HEK293 (cell line): Measurements from ENCODE around the gene MPG.

Experiments used
- CTCF ChIA-PET: fragments of 350-600 bp; formaldehyde crosslinking; extraction: SDS; loops from one replicate; lab custom pipeline; 2021; ENCODE audit warnings: antibody characterized with exemption; lab: Yijun Ruan, JAX
- POLR2A ChIA-PET: fragments of 300-600 bp; formaldehyde crosslinking; extraction: SDS; loops from one replicate; lab custom pipeline; 2020; ENCODE audit warnings: antibody characterized with exemption, inconsistent platforms; lab: Yijun Ruan, JAX
- H3K27ac ChIP-seq: fragments of 200-500 bp; sonication (Bioruptor generic); 2 replicates; pipeline ENCODE4 v1.5.1; 2014; ENCODE audit warnings: low read depth, low read length, control low read depth, inconsistent platforms; ENCODE audit errors: extremely low read depth
- H3K36me3 ChIP-seq, 2 experiments: fragments of 200-500 bp in 1 of 2; sonication (Bioruptor generic) in 1 of 2; 1 replicate in 1 of 2; 2 replicates in 1 of 2; pipeline ENCODE4 v1.5.1; 2014 to 2017; ENCODE audit warnings: inconsistent platforms in 2 of 2, low read length in 2 of 2; ENCODE audit not compliant: control insufficient read depth in 2 of 2, insufficient read depth in 1 of 2
- H3K4me1 ChIP-seq: fragments of 200-500 bp; sonication (Bioruptor generic); 2 replicates; pipeline ENCODE4 v1.5.1; 2014; ENCODE audit warnings: mild to moderate bottlenecking, low read length, inconsistent platforms; ENCODE audit not compliant: control insufficient read depth, insufficient read depth
- H3K4me3 ChIP-seq: 2 replicates; pipeline ENCODE4 v1.5.1; 2011; ENCODE audit warnings: low read depth, mild to moderate bottlenecking, control low read depth, low read length, moderate library complexity
- H3K9me3 ChIP-seq: fragments of 200-500 bp; sonication (Bioruptor generic); 2 replicates; pipeline ENCODE4 v1.5.1; 2014; ENCODE audit warnings: low read depth, low read length, inconsistent platforms; ENCODE audit not compliant: control insufficient read depth, insufficient read depth
- BCL6B ChIP-seq: fragments of 450-650 bp; formaldehyde crosslinking; IDR thresholded peaks from 2 replicates; pipeline ENCODE4 v1.5.1; 2017; ENCODE audit warnings: missing biosample characterization, missing genetic modification characterization
- GLIS1 ChIP-seq: fragments of 450-650 bp; formaldehyde crosslinking; IDR thresholded peaks from 2 replicates; pipeline ENCODE4 v1.5.1; 2016; ENCODE audit warnings: missing biosample characterization, missing genetic modification characterization
- HOXA7 ChIP-seq: sonication (generic); formaldehyde crosslinking; IDR thresholded peaks from 2 replicates; pipeline ENCODE4 v1.8.1; 2022; ENCODE audit warnings: missing genetic modification reagents, borderline replicate concordance
- MEIS1 ChIP-seq: sonication (generic); formaldehyde crosslinking; IDR thresholded peaks from 2 replicates; pipeline ENCODE4 v1.8.1; 2022; ENCODE audit warnings: missing genetic modification reagents, mild to moderate bottlenecking, borderline replicate concordance
- OSR2 ChIP-seq: fragments of 450-650 bp; formaldehyde crosslinking; IDR thresholded peaks from 2 replicates; pipeline ENCODE4 v1.5.1; 2016; ENCODE audit warnings: missing biosample characterization, missing genetic modification characterization
- REPIN1 ChIP-seq: fragments of 450-650 bp; formaldehyde crosslinking; IDR thresholded peaks from 2 replicates; pipeline ENCODE4 v1.5.1; 2017; ENCODE audit warnings: missing biosample characterization, missing genetic modification characterization, low read depth
- SCRT2 ChIP-seq: fragments of 450-650 bp; formaldehyde crosslinking; IDR thresholded peaks from 2 replicates; pipeline ENCODE4 v1.5.1; 2016; ENCODE audit warnings: missing biosample characterization, missing genetic modification characterization
- SP3 ChIP-seq: fragments of 450-650 bp; formaldehyde crosslinking; IDR thresholded peaks from 2 replicates; pipeline ENCODE4 v1.5.1; 2016; ENCODE audit warnings: missing biosample characterization, missing genetic modification characterization
- ZBTB17 ChIP-seq: fragments of 450-650 bp; formaldehyde crosslinking; IDR thresholded peaks from 2 replicates; pipeline ENCODE4 v1.5.1; 2016; ENCODE audit warnings: missing biosample characterization, missing genetic modification characterization
- ZBTB6 ChIP-seq: fragments of 450-650 bp; formaldehyde crosslinking; IDR thresholded peaks from 2 replicates; pipeline ENCODE4 v1.5.1; 2017; ENCODE audit warnings: missing biosample characterization, missing genetic modification characterization
- ZBTB8A ChIP-seq: fragments of 450-650 bp; formaldehyde crosslinking; IDR thresholded peaks from 2 replicates; pipeline ENCODE4 v1.5.1; 2016; ENCODE audit warnings: missing biosample characterization, missing genetic modification characterization
- ZFHX2 ChIP-seq: fragments of 450-650 bp; formaldehyde crosslinking; conservative IDR thresholded peaks from 2 replicates; pipeline ENCODE4 v1.5.1; 2016; ENCODE audit warnings: missing biosample characterization, missing genetic modification characterization
- ZFP69B ChIP-seq: fragments of 450-650 bp; formaldehyde crosslinking; IDR thresholded peaks from 2 replicates; pipeline ENCODE4 v1.5.1; 2016; ENCODE audit warnings: missing biosample characterization, missing genetic modification characterization
- ZNF10 ChIP-seq: fragments of 450-650 bp; formaldehyde crosslinking; IDR thresholded peaks from 2 replicates; pipeline ENCODE4 v1.5.1; 2017; ENCODE audit warnings: missing biosample characterization, missing genetic modification characterization
- ZNF121 ChIP-seq: fragments of 450-650 bp; formaldehyde crosslinking; IDR thresholded peaks from 2 replicates; pipeline ENCODE4 v1.5.1; 2016; ENCODE audit warnings: missing biosample characterization, missing genetic modification characterization
- ZNF174 ChIP-seq: fragments of 450-650 bp; formaldehyde crosslinking; IDR thresholded peaks from 2 replicates; pipeline ENCODE4 v1.5.0; 2017; ENCODE audit warnings: missing biosample characterization, mild to moderate bottlenecking, missing genetic modification characterization
- ZNF211 ChIP-seq: fragments of 450-650 bp; formaldehyde crosslinking; IDR thresholded peaks from 2 replicates; pipeline ENCODE4 v1.5.1; 2016; ENCODE audit warnings: low read depth, missing biosample characterization, missing genetic modification characterization
- ZNF24 ChIP-seq: fragments of 450-650 bp; formaldehyde crosslinking; IDR thresholded peaks from 2 replicates; pipeline ENCODE4 v1.5.1; 2016; ENCODE audit warnings: missing biosample characterization, missing genetic modification characterization
- ZNF292 ChIP-seq: fragments of 450-650 bp; formaldehyde crosslinking; IDR thresholded peaks from 2 replicates; pipeline ENCODE4 v1.5.1; 2016; ENCODE audit warnings: low read depth, missing biosample characterization, missing genetic modification characterization, borderline replicate concordance
- ZNF391 ChIP-seq: fragments of 450-650 bp; formaldehyde crosslinking; IDR thresholded peaks from 2 replicates; pipeline ENCODE4 v1.5.1; 2016; ENCODE audit warnings: low read depth, missing biosample characterization, missing genetic modification characterization, borderline replicate concordance
- ZNF548 ChIP-seq: fragments of 450-650 bp; formaldehyde crosslinking; IDR thresholded peaks from 2 replicates; pipeline ENCODE4 v1.5.1; 2016; ENCODE audit warnings: missing biosample characterization, missing genetic modification characterization
- ZNF629 ChIP-seq: fragments of 450-650 bp; formaldehyde crosslinking; IDR thresholded peaks from 2 replicates; pipeline ENCODE4 v1.5.1; 2017; ENCODE audit warnings: missing biosample characterization, missing genetic modification characterization
- ZNF658 ChIP-seq: fragments of 450-650 bp; formaldehyde crosslinking; IDR thresholded peaks from 2 replicates; pipeline ENCODE4; 2016; ENCODE audit warnings: missing biosample characterization, missing genetic modification characterization
- TF ChIP-seq, protein P1 (sequence below): fragments of 450-650 bp; formaldehyde crosslinking; IDR thresholded peaks from 2 replicates; pipeline ENCODE4 v1.5.0; 2017; ENCODE audit warnings: missing biosample characterization, missing genetic modification characterization, borderline replicate concordance
- TF ChIP-seq, protein P2 (sequence below): sonication (generic); formaldehyde crosslinking; IDR thresholded peaks from 2 replicates; pipeline ENCODE4 v1.8.1; 2022; ENCODE audit warnings: mild to moderate bottlenecking, moderate library complexity, missing genetic modification reagents
- TF ChIP-seq, protein P3 (sequence below): fragments of 450-650 bp; formaldehyde crosslinking; IDR thresholded peaks from 2 replicates; pipeline ENCODE4 v1.5.1; 2016; ENCODE audit warnings: missing biosample characterization, missing genetic modification characterization, low read depth

MPG gene

GRCh38 chr16:50769-51591, 27.0 kb upstream of the MPG start (continued):
- no peak for TF ChIP-seq MEIS1 (CRISPR knock-in tag)
- TF ChIP-seq OSR2 (tag by site-specific recombination) = 0 out of 2 replicates have a peak, but pooled peaks have one; percentile 15
- 0 out of 2 replicates have a peak, but pooled peaks have one; percentile 20 for TF ChIP-seq ZNF211 (tag by site-specific recombination)
- TF ChIP-seq HOXA7 (CRISPR knock-in tag) = no peak
- TF ChIP-seq ZNF658 (tag by site-specific recombination) = no peak
- TF ChIP-seq ZNF121 (tag by site-specific recombination) = no peak
- TF ChIP-seq ZNF174 (tag by site-specific recombination) = no peak
- no peak for TF ChIP-seq BCL6B (tag by site-specific recombination)
- peak; percentile 95 for TF ChIP-seq GLIS1
- TF ChIP-seq, all 188 proteins: peak for 22

DNA sequence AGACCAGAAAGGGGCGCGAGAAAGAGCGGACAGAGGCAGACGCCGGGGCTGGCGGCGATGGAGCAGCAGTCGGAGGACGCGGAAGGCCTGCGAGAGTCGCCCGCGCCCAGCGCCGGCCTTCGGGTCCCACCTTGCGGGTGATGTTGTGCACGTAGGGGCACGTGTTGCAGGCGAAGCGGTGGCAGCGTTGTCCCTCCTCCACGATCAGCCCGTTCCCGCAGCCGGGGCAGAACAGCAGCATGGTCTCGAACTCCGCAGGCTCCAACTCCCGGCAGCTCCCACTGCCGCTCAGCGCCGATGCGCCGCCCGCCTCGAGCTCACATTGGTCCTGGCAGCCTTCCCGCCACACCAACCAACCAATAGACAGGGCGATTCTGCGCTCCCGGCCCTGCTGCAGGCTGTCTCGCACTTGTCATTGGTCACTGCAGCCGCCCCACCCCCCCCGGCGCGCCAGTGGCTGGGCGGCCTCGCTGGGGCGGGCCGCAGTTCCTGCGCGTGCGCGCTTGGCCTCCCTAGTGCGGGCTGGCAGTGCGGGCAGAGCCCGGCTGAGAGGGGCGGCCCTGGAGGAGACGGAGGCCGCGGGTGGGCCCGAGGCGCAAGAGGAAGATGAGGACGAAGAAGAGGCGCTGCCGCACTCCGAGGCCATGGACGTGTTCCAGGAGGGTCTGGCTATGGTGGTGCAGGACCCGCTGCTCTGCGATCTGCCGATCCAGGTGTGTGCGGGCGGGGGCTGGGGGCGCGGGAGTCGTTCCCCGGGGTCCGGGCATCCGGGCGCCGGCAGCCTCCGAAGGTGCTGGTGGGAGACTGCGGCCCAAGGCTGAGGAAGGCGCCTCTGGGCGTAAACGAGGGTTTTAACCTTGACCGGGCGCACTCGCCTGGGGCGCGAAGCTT, 24.4 kb upstream of the MPG start, which contains the start of the genes POLR3K and SNRNP25:
Gene POLR3K, minus strand, starts transcription at position 263 of the 891 bp plus-strand sequence. Its CDS starts 22 bp downstream, at position 241.
Gene SNRNP25, plus strand, starts transcription at position 483 of the 891 bp plus-strand sequence. Its CDS starts 189 bp downstream, at position 672.
- POLR2A ChIA-PET = interaction anchor here (0.8 to 1.8 kb wide), 16 partner anchors 9 to 317 kb away, joined by 3 to 20 read pairs (median 4); partner anchors contain the start of gene MRPL28
- TF ChIP-seq, protein P1, sequence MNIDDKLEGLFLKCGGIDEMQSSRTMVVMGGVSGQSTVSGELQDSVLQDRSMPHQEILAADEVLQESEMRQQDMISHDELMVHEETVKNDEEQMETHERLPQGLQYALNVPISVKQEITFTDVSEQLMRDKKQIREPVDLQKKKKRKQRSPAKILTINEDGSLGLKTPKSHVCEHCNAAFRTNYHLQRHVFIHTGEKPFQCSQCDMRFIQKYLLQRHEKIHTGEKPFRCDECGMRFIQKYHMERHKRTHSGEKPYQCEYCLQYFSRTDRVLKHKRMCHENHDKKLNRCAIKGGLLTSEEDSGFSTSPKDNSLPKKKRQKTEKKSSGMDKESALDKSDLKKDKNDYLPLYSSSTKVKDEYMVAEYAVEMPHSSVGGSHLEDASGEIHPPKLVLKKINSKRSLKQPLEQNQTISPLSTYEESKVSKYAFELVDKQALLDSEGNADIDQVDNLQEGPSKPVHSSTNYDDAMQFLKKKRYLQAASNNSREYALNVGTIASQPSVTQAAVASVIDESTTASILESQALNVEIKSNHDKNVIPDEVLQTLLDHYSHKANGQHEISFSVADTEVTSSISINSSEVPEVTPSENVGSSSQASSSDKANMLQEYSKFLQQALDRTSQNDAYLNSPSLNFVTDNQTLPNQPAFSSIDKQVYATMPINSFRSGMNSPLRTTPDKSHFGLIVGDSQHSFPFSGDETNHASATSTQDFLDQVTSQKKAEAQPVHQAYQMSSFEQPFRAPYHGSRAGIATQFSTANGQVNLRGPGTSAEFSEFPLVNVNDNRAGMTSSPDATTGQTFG (tag by site-specific recombination) = 0 out of 2 replicates have a peak, but pooled peaks have one; percentile 22
- no peak for TF ChIP-seq ZNF629
- no peak for TF ChIP-seq ZNF292 (tag by site-specific recombination)
- peak; percentile 52; the same call in 1 of the 2 replicates for TF ChIP-seq OSR2 (tag by site-specific recombination)
- peak; percentile 91 for TF ChIP-seq SCRT2 (tag by site-specific recombination)
- peak; percentile 75; the same call in 1 of the 2 replicates for TF ChIP-seq ZNF391 (tag by site-specific recombination)
- TF ChIP-seq ZNF10 (tag by site-specific recombination) = 0 out of 2 replicates have a peak, but pooled peaks have one; percentile 30
- peak; percentile 75; the same call in 1 of the 2 replicates for TF ChIP-seq REPIN1 (tag by site-specific recombination)
- no peak for TF ChIP-seq ZNF548 (tag by site-specific recombination)
- TF ChIP-seq, protein P2, sequence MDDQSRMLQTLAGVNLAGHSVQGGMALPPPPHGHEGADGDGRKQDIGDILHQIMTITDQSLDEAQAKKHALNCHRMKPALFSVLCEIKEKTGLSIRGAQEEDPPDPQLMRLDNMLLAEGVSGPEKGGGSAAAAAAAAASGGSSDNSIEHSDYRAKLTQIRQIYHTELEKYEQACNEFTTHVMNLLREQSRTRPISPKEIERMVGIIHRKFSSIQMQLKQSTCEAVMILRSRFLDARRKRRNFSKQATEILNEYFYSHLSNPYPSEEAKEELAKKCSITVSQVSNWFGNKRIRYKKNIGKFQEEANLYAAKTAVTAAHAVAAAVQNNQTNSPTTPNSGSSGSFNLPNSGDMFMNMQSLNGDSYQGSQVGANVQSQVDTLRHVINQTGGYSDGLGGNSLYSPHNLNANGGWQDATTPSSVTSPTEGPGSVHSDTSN (CRISPR knock-in tag) = no peak
- TF ChIP-seq, protein P3, sequence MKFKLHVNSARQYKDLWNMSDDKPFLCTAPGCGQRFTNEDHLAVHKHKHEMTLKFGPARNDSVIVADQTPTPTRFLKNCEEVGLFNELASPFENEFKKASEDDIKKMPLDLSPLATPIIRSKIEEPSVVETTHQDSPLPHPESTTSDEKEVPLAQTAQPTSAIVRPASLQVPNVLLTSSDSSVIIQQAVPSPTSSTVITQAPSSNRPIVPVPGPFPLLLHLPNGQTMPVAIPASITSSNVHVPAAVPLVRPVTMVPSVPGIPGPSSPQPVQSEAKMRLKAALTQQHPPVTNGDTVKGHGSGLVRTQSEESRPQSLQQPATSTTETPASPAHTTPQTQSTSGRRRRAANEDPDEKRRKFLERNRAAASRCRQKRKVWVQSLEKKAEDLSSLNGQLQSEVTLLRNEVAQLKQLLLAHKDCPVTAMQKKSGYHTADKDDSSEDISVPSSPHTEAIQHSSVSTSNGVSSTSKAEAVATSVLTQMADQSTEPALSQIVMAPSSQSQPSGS (tag by site-specific recombination) = no peak
- 0 out of 2 replicates have a peak, but pooled peaks have one; percentile 40 for TF ChIP-seq ZNF24 (tag by site-specific recombination)
- TF ChIP-seq ZBTB17 = peak; percentile 76
- peak; percentile 94 for TF ChIP-seq ZBTB6 (tag by site-specific recombination)
- peak; percentile 96 for TF ChIP-seq ZBTB8A (tag by site-specific recombination)
- peak; percentile 51 for TF ChIP-seq ZFP69B (tag by site-specific recombination)
- peak; percentile 75 for TF ChIP-seq ZFHX2 (tag by site-specific recombination)
- peak; percentile 90 for TF ChIP-seq SP3 (tag by site-specific recombination)

More for the DNA sequence above, 24.4 kb upstream of the MPG start, which contains the start of the genes POLR3K and SNRNP25:
- Histone ChIP-seq H3K4me3 (peak within 1 kb of the TSS; percentile 91), H3K36me3 (peaks cover 19 to 65% of the 10 kb centered on the region in 2 experiments; a peak in 2 of 3 replicates), H3K9me3 (no peaks in the 10 kb centered on the region), H3K27ac (peak within 1 kb of the TSS; percentile 84), H3K4me1 (no peaks in the 10 kb centered on the region)
- CTCF ChIA-PET = interaction anchor here (1.7 to 1.9 kb wide), 3 partner anchors 11 to 43 kb away, joined by 5 to 8 read pairs (median 8); no protein-coding TSS in a partner anchor
